DND-41 (cell line): Measurements from ENCODE around the gene SLC35G1.

Experiments
- EZH2 ChIP-seq: IDR thresholded peaks from 3 replicates; pipeline ENCODE4 v1.6.1; 2012; ENCODE audit warnings: borderline replicate concordance, low read depth, mild to moderate bottlenecking, moderate library complexity, low read length, inconsistent platforms; ENCODE audit not compliant: severe bottlenecking
- TF ChIP-seq, protein P1 (sequence below): IDR thresholded peaks from 2 replicates; pipeline ENCODE4 v1.5.1; 2012; ENCODE audit warnings: borderline replicate concordance, low read length, moderate library complexity, mild to moderate bottlenecking; ENCODE audit not compliant: poor library complexity, severe bottlenecking; ENCODE audit errors: extremely low read depth

GRCh38 chr10:93940881-93941280 is 47.1 kb downstream of the SLC35G1 start:
- TF ChIP-seq, protein P1, sequence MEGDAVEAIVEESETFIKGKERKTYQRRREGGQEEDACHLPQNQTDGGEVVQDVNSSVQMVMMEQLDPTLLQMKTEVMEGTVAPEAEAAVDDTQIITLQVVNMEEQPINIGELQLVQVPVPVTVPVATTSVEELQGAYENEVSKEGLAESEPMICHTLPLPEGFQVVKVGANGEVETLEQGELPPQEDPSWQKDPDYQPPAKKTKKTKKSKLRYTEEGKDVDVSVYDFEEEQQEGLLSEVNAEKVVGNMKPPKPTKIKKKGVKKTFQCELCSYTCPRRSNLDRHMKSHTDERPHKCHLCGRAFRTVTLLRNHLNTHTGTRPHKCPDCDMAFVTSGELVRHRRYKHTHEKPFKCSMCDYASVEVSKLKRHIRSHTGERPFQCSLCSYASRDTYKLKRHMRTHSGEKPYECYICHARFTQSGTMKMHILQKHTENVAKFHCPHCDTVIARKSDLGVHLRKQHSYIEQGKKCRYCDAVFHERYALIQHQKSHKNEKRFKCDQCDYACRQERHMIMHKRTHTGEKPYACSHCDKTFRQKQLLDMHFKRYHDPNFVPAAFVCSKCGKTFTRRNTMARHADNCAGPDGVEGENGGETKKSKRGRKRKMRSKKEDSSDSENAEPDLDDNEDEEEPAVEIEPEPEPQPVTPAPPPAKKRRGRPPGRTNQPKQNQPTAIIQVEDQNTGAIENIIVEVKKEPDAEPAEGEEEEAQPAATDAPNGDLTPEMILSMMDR = no peak
- TF ChIP-seq EZH2 = no peak
